Activated T-cell treated with anti-CD3 and anti-CD28 coated beads, Interleukin-2, amount 50 U/mL, for 48 hours (primary cell): Measurements from ENCODE around the gene CNTNAP3.
A peak's percentile ranks its signal among the peaks of the same experiment; 100 is the strongest.
"Not testable (repeated sequence)": the region's sequence is repeated elsewhere in the genome, so short reads cannot be mapped to it uniquely, and the experiment has no call there.

ENCODE experiments used
- DNase-seq, 2 experiments: peaks; one replicate each; pipeline ENCODE4 v3.0.0-alpha.2; 2020

CNTNAP3 gene

DNA sequence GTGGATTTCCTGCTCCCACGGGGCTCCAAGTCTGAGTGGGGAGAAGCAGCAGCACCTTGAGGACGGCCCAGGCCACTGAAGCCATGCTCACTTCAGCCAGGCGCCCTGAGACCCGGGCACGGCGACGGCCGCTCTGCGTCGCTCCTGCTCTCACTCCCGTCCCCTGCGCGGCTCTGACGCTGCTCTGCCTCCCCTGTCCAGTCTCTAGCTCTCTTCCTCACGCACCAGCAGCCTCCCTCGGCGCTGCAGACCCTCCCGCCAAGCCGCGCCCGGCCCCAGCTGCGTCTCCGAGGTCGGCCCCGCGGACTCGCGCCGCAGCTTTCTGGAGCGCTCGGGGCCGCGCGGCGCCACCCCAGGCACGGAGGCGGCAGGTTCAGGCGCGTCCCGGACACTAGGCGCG is at the start of gene CNTNAP3:
Gene CNTNAP3, minus strand, starts transcription at position 188 of the 400 bp plus-strand sequence. Its CDS starts 103 bp downstream, at position 85.
- DNase-seq, result peak in 1 of 2 experiments; percentile 4

DNA sequence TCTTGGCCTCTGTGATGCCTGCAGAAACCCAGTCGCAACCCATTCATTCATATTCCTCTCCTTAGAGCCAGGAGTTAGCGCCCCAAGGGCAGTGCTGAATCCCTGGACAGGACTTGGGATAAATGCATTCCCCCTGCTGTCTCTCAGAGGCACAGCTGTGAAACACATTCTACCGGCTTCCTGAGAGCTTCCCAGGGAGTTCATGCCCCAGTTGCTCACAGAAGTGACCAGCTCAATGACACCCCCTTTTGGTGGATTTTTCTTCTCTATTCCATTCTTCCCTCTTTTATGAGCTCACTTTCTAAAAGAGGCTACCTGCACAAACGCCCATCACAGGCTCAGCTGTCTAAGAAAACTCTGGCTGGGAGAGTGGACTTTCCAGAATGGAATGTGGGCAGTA is 8.0 kb downstream of the CNTNAP3 start:
- DNase-seq, result not testable (repeated sequence)

DNA sequence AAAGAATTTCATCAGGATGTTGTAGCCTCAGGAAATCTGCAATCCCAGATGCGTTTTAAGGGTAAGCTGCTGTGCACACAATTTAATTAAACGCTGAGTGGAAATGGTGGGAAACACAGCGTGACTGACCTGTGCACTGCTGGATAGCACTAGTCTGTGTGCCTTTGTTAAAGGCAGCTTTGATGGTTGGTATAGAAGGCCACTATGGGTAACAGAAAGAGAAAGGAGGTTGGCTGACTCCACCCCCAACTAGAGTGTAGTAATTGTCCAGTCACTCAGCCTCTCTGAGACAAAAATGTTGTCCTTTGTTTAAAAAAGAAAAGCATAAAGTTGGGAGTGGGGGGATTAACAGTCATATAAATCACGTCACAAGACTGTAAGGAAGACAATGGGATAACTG is 45.5 kb downstream of the CNTNAP3 start:
- DNase-seq, result not testable (repeated sequence)

DNA sequence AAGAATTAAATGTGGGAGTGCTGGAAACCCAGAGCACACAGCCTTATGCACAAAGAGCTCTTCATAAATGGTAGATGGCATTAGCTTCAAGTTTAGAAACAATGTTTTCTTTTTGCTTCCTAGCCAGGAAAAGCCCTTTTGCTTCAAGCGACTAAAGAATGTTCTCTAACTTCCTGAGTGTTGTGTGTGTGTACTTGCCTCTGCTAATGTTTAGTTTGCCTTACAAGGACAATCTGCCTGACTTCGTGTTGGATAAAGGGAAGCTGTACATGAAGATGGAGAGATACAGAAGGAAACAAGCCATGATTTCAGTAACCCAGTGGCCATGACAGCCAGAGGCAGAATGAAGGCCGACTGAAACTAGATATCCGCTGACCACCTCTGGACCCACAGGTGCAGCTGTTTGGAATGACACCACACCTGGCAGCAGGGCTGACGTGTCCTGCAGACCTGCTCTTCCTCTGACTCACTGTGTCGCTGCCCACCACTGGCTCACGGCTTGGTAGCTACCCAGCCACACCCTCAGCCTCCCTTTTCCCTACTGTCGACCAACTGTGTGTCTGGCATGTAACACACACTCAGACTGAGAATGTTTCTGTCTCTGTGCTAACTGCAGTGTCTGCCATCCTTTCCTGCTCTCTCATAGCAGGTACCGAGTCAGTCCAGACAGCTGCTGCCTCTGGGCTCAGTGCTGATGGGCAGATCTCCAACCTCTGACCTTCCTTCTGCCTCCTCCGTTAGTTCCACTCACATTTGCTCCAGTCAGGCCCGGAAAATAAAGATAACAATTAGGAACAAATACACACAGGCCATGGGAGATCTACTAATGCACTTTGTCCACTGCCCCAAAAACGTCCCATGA is 55.6 kb downstream of the CNTNAP3 start:
- DNase-seq, result not testable (repeated sequence)

DNA sequence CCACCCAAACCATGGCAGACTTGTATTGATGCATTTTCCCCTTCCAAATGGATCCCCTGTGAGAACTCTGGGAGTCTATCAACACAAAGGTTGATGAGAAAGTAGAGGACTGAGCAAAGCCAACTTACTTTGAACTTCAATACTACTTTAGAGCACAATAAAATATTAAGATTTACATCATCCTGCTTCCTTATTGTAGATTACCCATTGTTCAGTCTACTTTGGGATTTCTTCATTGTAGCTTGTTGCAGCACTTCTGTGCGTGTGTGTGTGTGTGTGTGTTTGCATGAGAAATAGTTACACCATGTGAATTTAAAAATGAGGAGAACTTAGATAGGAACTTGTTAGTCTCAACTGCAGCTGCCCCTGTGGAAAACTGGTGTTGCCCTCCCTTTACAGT is 72.0 kb downstream of the CNTNAP3 start:
- DNase-seq, result not testable (repeated sequence)

DNA sequence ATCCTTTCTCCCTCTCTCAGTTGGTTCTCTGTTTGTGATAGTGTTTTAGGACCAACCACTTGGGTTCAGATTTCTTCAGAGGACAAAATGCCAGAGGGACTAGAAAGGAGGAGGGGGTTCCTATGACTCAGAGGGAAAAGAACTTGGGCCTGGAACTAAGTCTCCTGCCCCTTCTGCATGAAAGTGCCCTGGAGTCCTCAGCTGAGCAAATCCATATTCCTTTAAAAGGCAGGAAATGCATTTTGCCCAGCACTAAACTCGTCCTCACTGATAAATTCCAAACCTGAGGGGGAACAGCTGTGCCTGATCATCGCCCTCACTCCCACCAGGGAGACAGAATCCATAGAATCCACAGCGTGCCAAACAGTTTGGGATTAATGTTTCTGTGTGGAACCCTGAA is 78.2 kb downstream of the CNTNAP3 start:
- DNase-seq, result not testable (repeated sequence)

DNA sequence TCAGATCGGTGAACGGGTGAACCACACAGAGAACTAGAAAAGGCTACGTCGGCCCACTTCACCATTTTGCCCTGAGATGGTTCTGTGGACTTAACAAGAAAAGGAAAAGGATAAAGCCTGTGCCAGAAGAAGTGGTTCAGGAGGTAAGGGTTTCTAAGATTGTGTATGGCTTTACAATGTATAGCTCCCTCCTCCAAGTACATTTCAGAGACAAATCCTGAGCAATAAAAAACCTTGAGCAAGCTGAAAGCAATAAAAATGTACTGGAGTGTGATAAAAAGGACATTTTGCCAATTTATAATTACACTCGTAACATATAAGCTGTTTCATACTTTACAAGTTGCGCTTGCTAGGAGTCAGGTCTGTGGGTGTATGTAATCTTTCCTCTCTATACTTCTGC is 81.3 kb downstream of the CNTNAP3 start:
- not testable (repeated sequence) for DNase-seq

DNA sequence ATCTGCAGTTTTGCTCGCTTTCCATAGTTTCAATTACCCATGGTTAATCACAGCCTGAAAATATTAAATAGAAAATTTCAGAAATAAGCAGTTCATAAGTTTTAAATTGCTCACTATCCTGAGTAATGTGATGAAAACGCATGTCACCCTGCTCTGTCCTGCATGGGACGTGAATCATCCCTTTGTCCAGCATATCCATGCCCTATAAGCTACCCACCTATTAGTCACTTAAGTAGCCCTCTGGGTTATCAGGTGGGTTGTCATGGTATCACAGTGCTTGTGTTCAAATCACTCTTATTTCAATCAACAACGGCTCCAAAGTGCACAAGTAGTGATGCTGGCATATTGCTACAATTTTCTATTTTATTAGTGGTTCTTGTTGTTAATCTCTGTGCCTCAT is 82.1 kb downstream of the CNTNAP3 start:
- DNase-seq, result not testable (repeated sequence)

DNA sequence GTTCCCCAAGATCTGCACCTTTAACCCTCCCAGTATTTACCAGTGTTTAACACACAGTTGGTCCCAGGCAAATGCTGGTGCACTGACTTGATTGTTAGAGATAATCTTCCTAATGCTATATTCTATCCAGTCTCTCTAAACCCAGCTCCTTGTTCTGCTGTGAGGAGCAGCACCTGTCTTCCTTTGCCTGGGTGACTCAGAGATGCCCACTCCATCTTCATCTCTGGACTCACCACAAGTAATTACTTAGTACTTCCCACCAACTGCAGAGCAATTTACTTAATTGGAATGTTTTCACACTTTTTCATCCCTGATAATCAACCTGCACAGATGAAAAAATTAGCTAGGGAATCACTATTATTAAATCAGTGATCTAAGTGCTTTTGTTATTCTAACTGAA is 87.6 kb downstream of the CNTNAP3 start:
- not testable (repeated sequence) for DNase-seq

DNA sequence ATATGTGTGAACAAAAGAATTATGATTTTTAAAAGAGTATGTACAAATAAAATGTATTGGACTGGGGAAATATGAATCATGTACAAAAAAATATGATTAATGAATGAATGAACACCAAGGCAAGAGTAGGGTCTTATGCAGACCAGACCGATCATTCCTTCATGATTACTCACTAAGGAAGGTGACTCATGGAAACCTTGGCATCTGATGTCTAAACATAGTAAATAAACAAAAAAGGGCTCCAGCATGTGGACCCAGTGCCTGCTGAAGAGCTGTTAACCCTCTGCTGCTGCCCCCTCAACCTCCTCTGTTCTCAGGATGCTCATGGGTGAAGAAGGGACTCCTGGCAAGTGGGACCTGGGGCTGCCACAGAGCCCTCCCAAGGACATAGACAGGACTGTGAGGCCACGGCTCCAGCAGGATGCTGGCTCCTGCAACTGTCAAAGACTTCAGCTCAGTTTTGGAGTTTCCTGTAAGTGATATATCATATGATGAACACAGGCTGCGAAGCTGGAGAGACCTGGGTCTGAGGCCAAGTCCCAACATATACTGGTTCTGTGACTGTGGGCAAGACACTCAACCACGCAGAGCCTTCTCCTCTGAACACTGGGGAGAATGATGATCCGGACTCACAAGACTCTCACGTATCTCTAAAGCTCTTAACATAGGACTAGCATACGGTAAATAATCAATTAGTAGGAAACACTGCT is 89.8 kb downstream of the CNTNAP3 start:
- not testable (repeated sequence) for DNase-seq

DNA sequence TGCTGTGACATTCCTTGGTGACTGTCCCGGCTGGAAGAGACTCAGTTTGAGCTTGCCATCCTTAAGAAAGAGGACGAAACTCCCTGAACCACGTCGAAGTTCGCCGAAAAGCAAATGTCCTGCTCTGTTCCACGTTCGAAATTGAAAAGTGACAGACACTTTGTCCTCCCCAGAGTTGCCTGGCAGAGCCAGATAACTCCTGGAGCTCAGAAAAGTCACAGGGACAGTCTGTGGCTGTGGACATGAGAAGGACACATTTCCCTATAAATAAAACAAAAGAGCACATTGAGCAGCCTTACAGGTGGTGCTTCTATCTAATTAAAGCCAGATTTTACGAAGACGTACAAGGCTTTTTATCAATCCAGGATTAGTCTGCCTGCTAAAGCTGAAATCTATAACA is 116.6 kb downstream of the CNTNAP3 start:
- DNase-seq, result not testable (repeated sequence)

DNA sequence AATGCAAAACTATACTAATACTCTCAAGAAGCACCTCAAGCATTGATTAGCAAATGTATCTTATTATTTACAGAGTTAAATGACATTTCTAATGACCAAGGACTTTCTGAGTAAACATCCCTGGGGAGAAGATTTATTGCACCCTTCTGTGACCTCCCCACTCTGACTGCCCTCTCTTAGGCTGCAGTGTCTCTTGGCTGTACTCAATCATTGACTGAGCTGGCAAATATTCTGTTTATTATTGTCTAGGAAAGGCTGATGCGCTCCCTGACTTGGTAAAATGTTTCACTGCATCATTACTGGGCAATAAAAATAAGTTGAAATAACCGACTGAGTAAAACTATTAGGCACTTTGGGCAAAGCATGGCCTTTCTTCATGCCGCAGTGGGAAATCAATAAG is 130.3 kb downstream of the CNTNAP3 start:
- DNase-seq, result not testable (repeated sequence)

DNA sequence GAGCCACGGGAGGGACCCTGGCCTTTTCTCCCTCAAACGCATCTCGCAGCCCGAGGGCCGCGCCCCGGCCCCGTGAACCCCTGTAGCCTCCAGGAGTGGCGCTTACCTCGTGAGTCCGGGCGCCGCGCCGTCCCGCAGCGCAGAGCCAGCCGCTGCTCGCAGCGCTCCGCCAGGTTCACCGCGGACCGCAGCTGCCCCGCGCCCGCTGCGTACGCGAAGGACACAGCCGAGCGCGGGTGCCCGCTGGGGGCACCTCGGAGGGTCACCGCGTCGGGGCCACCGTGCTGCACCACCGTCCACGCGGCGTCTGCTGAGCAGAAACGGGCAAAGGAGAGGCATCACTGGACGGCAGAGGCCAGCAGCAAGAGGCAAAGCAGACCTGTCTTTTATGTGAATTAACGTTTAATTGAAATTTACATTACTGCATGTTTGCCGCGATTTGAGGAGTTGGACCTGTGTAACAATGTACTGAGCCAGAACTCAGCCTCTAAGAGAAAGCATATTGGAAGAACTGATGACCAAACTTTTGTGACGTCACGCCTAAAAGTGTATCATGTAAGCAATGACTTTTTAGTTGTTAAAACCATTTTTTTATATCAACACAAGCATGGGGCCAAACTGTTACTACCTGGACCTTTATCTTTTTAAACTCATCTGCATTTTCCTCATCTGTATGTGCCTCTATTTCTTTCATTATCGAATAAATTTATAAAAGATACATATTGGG is 155.0 kb downstream of the CNTNAP3 start:
- not testable (repeated sequence) for DNase-seq

DNA sequence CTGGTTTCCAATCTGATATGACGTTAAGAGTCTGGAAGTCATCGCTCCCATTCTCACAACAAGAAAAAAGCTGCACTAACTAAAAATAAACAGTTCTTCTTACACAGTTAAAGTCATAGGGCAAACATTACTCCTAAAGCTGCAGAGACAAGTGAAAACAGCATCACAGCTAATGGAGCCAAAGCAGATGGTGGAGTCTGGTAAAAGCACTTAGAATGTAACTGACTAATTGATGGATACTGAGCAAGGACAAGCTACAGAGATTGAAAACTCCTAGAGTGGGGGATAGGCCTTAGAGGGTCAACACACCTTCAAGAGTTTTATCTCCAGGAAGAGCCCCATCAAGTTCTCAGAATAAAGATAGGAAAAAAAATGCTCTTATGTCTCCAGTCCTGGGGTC is 166.6 kb downstream of the CNTNAP3 start:
- not testable (repeated sequence) for DNase-seq

DNA sequence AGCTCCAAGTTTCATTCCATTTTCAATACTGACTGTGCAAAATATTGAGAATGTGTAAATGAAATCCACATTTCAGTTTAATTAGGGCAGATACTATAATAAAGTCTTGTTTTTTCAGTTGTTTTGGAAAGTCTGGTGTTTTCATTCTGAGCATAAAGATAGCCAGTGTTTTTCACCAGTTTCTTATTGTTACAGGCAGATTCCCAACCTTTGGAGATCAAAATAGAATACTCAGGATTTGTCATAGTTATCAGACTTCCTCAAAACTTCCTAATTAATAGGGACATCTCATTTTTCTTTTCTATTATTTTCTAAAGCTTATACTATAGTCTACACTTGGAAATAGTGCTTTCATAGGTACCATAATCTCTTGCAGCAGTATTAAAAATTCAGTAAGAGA is 176.2 kb downstream of the CNTNAP3 start:
- not testable (repeated sequence) for DNase-seq

DNA sequence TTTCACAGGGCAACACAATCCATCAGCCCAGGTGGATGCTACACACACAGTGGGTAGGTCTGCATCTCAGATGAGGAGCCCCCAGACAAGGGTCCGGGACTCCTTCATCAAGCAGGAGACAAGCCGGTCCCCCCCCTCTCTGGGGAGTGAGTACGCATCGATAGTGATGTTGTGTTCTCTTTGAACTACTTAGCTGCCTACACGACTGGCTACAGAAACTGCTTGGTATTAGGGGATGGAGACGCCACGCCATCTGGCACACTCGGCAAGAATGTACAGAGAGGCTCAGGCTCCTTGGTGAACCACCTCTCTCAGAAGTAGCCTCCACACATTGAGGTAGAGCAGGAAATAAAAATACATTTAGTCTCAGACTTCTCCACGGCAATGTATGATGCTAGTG is 179.8 kb downstream of the CNTNAP3 start:
- DNase-seq, result no peak

DNA sequence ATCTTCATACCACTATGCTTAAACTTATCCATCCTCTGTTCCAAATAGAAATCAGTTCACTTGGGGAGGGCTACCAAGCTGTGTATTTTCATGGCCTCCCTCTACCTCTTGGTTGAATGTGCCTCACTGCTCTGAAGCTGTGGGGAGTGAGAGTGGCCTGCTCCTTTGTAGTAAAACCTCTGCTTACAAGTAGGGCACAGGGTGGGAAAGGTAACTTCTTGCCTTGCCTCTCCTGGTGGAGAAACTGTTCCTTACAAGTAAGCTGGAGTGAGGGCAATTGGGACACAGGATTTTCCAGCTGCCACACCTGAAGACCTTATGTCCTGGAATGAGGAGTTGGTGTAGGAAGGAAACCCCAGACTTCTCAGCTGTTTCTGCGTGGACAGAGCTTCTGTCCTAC is 190.8 kb downstream of the CNTNAP3 start:
- not testable (repeated sequence) for DNase-seq

DNA sequence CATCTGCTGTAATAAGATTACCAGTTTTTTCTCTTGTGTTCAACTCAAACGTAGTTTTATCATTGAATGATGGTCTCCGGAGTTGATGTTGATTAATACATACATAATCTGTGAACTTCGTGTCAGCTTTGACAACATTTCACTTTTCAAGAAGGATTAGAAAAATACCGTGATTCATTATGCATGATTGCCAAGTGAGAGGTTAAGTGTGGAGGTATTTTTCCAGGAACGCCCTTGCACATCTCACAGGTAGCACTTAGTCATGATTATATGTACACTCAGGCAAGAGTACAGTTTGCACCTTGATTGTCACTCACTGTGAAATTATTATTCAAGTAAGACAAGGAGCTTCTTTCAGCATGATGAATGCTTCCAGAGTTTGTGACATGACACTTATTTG is 202.7 kb downstream of the CNTNAP3 start:
- DNase-seq, result not testable (repeated sequence)

DNA sequence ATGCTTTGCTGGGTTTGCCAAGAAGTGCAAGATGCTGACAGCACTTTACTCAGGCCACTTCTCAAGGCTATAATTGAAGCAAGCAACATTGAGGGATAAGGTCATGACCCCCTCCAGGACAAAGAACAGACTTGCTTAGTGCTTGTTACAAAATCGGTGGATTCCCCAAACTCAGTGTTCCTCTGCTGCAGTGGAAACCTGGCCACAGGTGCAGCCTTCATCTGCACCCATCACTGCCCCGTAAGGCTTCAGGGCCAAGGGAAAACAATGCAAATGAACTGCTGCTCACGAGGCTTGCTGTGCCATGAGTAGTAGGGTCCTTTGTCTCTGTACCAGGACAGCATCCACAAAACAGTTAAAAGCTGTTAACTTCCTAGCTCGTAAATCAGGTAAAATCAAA is 205.4 kb downstream of the CNTNAP3 start:
- not testable (repeated sequence) for DNase-seq

DNA sequence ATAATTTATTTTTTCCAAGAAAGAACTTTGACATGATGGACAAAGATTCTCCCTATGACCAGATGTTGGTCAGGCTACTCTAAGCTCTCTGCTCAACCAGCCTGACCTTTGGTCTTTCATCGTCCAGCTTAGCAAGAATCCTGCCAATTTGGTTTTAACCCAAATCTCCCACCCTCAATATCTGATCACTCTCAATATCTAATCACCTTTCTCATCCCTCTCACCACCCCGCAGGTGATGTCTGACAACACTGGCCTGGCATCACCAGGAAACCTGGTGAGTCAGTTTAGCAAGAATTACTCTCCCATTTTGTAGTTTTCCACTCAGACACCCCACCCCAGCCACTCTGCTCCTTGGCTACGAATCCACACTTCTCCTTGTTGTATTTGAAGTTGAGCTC is 207.9 kb downstream of the CNTNAP3 start:
- DNase-seq, result not testable (repeated sequence)

DNA sequence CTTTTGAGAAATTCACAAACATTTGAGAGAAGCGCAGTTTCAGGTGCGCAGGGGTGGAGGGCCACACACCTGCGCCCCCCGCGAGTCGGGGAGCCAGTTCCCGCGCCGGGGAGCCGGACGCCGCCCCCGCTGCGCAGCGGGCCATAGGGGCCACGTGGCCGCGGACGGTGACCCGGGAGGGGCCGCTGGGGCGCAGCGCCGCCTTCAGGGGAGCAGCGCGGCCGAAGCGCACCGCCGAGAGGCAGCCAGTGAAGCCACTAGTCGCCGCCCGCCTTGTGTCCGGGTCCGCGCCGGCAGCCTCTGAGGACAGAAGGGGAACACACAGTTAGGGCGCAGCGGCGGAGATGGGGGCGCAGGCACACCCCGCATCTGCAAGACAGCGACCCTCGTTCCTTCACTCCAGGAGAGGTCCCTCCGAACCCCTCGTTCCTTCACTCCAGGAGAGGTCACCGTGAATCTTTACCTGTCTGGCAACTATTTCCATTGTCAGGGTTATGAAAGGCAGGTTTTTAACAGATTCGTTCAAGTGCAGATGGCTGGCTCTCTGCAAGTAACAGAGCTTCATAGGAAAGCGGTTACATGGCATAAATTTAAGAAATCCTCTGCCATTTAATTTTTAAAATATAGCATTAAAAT is 209.2 kb downstream of the CNTNAP3 start:
- peak in 1 of 2 experiments; percentile 20 for DNase-seq

DNA sequence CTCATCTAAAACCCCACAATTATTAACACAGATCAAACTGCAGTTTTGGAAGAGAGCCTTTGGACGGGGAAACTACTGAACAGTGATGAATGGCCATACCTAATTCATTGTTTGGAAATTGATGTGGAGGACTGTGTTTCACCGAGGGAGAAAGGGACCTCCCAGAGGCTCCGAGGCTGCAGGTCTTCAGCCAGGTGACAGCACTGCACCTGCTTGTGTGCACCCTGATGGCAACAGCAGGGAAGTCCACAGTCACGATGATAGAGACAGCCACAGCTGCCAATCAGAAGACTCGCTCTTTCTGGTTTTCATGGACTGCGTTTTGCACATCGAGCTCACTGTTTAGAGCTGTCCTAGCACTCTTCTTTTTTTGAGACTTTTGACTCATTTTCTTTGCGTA is 214.4 kb downstream of the CNTNAP3 start:
- not testable (repeated sequence) for DNase-seq

DNA sequence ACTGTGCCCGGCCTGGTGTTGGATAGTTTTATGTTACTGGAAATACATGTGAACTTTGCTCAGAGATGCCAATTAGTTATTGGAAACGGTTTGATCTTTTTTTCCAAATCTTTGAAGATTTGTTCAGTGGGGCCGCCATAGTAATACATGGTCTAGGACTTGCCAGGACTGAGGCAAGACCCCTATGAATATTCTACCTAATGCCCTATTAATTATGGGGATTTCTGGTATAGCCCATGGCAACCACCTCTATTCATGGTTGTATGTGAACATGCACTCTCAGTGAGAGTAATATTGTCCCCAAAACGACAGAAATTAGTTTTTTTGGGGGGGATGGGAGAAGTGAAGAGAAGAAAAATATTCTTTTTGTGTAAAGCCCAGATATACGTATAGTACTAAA is 220.3 kb downstream of the CNTNAP3 start:
- not testable (repeated sequence) for DNase-seq
